HG03558 (cell line): ENCODE measurements around the gene TBRG4.

Experiments used
- ATAC-seq: cut with Tn5 transposase; IDR thresholded peaks from one replicate; pipeline ENCODE4 v1.9.1; 2021; ENCODE audit warnings: moderate number of reproducible peaks; ENCODE audit not compliant: unreplicated experiment; ENCODE audit errors: extremely low read depth

The TBRG4 gene

DNA sequence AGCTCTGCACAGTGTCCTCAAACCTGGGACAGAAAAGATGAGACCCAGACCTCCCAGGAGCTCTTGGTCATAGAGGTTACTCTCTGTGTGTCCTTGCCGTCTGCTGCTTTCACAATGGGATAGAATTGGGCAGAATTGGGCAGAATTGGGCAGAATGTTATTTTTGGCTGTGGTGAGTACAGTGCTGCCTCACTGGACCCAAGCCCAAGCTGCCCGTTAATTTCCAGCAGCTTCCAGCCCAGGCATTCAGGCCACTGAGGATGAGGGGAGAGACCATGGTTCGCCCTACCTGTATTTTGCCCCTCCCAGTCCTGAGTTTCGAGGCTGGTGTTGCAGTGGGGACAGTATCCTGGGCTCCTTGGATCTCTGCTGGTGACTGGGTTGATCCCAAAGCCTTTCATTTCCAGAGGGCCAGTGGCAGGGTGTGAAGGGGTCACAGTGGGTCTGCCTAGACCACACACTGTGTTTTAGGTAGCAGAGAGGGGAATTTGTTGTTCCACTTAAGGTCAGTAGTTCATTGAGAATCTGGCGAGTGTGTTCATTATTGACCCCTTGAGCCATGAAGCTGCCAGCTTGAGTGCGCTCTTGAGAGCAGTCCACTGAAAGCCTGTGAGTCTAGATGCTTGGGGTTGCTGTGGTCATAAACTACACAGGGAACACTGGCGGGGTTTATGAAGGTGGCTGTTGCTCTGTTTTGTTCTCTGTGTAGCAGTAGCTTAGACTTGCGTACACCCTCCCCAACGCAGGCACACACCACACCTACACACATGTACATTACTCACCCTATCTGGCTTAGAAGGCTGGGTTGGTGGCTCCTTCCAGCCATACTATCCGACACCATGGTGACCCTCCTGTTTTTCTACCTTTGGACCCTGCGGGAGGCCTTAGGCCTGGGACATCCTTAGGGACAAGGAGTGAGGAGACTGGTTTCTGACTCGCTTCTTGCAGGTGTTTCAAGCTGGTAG is 46.2 kb downstream of the TBRG4 start:
- no peak for ATAC-seq

DNA sequence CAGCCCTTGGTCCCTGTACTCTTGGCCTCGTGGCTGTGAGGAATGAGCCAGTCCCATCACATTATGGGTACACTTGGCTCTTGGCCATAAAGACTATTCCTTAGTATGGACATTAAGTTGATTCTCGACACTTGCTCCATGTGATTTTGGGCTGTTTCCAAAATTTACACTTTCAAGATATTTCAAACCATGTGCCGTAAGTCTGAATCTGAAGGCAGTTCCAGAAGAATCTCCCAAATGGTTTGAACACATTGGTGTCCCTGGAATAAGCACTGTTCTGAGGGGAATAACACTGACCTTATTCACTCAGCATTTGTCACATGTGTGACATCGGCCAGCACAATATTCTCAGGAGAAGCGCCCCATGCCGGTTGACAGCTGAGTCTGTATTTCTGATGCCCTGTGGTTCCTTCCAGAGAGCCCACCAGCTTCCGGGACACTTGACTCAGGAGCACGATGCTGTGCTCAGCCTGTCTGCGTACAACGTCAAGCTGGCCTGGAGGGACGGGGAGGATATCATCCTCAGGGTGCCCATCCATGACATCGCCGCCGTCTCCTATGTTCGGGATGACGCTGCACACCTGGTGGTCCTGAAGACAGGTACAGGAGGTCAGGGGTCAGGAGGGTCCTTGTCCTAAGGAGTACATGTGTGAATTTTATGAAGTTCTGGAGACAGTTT is 47.3 kb downstream of the TBRG4 start:
- no peak for ATAC-seq

DNA sequence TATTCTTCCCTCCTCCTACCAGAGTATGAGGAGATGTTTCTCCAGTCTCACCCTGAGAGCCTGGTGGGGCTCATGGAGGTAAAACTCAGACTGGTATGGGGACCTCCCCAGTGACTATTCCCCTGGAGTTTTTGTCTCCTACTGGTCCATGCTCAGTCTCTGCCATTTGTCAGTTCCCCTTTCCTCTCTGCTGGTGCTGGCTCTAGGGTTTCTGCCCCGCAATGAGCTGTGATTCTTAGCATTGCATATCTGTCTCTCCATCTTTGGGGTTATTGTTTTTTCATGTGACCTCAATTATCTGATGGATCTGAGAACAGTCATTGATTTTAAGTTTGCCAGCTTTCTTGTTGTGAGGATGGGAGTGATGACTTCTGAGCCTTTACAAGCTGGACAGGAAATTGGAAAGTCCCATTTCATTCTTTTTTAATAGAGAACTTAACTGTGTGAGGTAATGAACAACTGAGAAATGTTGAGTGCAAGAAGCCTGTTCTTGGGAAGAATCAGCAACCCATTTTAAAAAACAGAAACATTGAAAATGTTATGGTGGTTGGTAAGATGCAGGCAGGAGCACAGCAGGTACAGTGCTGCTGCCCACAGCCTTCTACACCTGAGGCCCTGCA is 49.6 kb downstream of the TBRG4 start:
- no peak for ATAC-seq

DNA sequence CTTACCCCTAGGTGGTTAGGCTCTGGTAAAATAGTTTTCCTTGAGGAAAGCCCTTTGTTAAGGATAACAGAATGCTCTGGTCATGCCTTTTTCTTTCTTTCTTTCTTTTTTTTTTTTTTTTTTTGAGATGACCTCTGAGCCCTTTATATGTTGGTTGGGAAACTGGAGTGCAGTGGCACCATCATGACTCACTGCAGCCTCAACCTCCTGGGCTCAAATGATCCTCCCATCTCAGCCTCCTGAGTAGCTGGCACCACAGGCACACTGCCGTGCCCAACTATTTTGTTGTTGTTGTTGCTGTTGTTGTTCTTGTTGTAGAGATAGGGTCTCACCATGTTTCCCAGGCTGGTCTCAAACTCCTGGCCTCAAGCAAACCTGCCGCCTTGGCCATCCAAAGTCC is 50.1 kb downstream of the TBRG4 start:
- no peak for ATAC-seq

DNA sequence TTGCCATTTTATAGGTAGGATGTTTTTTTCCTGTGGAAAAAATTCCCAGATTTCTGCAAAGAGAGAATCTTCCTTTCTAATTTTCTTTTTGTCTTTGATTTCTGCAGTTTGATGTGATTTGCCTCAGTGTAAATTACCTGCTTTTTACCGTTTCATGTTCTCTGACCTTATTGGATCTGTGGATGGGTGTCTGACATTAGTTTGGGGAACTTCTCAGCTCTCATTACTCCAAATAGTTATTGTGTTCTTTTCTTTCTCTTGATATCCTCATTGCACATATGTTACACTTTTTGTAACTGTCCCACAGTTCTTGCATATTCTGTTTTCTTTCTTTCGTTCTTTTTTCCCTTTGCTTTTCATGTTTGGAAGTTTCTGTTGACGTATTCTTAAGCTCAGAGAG is 51.2 kb downstream of the TBRG4 start:
- ATAC-seq = no peak

DNA sequence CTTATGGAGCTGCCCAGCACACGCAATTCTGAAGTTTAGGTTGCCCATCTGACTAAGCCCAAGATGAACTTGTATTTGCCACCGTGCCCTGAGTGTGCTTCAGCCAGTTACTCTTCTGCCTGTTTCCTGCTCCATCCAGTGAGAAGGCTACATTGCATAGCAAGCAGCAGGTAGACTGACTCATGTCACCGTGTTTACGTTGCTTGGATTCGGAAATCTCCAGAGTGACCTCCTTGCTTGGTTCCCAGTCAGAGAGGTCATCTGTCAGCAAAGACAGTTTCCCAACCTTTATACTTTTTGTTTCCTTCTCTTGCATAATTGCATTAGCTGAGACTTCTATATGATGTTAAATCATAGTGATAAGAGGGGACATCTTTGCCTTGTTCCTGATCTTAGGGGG is 53.6 kb downstream of the TBRG4 start:
- ATAC-seq = no peak

DNA sequence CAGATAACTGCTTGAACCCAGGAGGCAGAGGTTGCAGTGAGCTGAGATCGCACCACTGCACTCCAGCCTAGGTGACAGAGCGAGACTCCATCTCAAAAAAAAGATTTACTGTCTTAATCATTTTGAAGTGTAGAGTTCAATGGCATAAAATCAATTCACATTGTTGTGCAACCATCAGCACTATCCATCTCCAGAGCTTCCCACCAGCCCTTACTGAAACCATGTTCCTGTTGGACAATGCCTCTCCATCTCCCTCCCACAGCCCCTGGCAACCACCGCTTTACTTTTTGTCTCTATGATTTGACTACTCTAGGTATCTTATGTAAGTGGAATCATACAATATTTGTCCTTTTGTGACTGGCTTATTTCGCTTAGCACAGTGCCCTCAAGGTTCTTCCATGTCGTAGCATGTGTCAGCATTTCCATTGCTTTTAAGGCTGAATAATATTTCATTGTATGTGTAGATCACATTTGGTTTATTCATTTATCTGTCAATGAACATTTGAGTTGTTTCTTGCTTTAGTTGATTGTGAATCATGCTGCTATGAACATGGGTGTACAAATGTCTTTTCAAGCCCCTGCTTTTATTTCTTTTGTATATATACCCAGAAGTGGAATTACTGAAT is 55.8 kb downstream of the TBRG4 start:
- no peak for ATAC-seq

DNA sequence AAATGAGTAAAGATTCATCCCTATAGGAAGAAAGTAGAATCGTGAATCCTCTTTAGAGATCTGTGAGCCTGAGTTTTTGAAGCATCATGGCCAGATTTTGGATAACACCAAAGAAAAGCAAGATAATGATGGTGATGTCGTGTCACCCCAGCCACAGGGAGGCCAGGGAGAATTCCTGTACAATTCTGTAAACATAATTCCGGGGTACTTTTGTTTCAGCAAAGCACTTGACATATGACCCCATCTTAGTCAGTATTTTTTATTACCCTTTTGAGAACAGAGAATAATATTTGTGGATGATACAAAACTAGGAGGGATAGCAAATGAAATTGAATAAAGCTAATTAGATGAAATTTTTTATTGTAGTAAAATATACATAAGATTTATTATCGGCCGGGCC is 56.5 kb downstream of the TBRG4 start:
- ATAC-seq = no peak

DNA sequence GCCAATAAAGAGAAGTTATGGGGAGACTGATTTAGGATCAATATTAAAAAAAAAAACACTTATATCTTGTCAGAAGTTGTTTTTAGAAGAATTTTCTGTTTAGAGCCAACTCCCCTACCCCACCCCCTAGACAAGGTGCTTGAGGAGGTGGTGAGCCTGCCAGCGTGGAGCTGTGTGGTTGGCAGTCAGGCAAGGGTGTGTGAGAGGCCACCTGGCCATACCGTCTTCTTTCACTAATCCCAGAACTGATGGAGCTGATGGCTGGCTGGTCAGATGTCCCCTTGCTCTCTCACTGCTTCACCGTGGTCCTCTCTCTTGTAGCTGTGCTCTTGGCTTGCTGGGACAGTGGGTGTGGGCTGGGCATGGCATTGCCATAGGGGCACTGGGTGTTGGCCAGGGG is 57.1 kb downstream of the TBRG4 start:
- no peak for ATAC-seq

DNA sequence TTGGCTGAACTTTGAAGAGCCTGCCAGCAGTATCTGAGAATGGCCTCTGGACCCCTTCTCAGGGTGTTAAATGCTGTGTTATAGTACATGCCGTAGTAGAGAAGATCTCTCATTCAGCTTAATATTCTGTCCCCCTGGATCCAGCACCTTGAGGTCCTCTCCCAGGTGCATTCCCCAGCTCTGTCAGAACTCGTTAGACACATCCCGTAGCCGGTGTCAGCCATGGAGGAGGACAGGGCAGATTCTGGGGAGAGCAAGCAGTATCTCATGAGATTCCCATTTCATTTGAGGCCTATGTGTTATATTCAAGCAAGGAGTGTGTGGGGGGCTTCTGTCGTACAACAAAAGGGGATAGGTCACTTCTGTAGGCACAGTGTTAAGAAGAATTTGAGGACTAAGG is 57.6 kb downstream of the TBRG4 start:
- ATAC-seq = no peak

DNA sequence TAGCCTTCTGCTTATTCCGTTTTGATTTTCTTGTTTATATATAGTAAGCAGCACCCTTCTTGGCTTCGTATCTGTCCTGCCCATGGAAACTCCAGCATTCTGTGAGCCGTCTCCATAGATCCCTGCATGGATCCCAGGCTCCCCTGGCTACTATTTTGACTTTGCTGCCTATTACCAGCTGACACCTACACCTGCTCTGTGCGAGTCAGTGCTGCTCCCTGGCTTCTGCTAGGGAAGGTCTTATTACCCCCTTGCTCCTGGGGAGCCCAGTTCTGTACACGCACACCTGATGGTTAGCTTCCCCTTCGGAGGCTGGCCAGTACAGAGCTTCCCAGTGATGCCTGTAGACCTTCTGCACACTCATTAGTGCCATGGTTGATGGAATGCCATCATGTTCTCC is 58.1 kb downstream of the TBRG4 start:
- no peak for ATAC-seq

DNA sequence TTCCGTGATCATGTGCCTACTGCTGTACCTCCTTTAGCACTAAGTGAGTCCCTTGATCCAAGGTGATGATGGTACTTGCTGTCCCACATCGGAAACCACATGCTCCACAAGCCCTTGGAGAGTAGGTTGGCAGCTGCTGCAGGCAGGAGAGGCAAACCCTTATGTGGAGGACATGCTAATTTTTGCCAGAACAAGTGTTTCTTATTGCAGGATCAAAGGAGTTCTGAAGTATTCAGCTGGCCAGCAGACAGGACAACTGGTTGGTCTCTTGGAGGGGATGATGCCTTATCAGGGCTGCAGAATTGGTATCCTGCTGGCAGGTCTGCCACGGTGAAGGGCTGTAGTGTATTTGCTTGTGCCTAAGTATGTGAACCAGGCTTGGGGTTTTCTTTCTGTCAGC is 59.5 kb downstream of the TBRG4 start:
- no peak for ATAC-seq

DNA sequence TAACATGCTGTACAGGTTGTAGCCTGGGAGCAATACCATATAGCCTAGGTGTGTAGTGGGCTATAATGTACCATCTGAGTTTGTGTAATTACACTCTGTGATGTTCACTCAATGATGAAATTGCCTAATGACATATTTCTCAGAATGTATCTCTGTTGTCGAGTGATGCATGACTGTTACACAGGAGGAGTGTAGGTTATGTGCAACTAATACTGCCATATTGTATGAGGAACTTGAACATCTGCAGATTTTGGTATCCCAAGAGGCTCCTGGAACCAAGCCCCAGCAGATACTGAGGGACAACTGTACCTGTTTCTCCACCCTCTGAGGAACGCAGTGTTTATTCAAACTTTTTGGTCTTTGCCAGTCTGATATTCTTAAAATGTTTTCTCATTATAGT is 61.3 kb downstream of the TBRG4 start:
- ATAC-seq = no peak
